ENCODE results near the gene TCTN2. TPM values are rescaled to one million over a fixed set of nuclear protein-coding genes. Genes with fewer than 3 reads are reported as not detected.

Gene TCTN2
- total and polyA plus RNA-seq, 2 of the 8 experiments (the other 6 are each of a cell fraction or from before 2014, with no cell fraction given), result 7.5 to 8.4 TPM

DNA sequence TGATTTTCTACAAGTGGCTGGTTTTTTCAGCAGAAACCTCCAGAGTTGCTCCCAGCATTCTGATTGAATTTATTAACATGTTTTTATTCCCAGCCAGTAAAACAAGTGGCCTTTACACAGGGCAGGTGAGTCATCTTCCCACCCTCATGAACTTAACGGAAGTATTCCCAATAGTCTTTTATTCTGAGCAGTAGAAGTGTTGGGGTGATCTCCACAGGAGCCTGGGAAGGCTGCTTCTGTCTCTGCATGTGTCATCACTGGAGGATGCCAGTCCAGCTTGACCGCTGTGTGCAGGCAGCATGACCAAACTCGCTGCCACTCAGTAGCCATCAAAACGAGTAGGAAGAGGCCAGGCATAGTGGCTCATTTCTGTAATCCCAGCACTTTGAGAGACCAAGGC lies 77.7 kb downstream of the TCTN2 start (continued):
- TF ChIP-seq, protein P1, sequence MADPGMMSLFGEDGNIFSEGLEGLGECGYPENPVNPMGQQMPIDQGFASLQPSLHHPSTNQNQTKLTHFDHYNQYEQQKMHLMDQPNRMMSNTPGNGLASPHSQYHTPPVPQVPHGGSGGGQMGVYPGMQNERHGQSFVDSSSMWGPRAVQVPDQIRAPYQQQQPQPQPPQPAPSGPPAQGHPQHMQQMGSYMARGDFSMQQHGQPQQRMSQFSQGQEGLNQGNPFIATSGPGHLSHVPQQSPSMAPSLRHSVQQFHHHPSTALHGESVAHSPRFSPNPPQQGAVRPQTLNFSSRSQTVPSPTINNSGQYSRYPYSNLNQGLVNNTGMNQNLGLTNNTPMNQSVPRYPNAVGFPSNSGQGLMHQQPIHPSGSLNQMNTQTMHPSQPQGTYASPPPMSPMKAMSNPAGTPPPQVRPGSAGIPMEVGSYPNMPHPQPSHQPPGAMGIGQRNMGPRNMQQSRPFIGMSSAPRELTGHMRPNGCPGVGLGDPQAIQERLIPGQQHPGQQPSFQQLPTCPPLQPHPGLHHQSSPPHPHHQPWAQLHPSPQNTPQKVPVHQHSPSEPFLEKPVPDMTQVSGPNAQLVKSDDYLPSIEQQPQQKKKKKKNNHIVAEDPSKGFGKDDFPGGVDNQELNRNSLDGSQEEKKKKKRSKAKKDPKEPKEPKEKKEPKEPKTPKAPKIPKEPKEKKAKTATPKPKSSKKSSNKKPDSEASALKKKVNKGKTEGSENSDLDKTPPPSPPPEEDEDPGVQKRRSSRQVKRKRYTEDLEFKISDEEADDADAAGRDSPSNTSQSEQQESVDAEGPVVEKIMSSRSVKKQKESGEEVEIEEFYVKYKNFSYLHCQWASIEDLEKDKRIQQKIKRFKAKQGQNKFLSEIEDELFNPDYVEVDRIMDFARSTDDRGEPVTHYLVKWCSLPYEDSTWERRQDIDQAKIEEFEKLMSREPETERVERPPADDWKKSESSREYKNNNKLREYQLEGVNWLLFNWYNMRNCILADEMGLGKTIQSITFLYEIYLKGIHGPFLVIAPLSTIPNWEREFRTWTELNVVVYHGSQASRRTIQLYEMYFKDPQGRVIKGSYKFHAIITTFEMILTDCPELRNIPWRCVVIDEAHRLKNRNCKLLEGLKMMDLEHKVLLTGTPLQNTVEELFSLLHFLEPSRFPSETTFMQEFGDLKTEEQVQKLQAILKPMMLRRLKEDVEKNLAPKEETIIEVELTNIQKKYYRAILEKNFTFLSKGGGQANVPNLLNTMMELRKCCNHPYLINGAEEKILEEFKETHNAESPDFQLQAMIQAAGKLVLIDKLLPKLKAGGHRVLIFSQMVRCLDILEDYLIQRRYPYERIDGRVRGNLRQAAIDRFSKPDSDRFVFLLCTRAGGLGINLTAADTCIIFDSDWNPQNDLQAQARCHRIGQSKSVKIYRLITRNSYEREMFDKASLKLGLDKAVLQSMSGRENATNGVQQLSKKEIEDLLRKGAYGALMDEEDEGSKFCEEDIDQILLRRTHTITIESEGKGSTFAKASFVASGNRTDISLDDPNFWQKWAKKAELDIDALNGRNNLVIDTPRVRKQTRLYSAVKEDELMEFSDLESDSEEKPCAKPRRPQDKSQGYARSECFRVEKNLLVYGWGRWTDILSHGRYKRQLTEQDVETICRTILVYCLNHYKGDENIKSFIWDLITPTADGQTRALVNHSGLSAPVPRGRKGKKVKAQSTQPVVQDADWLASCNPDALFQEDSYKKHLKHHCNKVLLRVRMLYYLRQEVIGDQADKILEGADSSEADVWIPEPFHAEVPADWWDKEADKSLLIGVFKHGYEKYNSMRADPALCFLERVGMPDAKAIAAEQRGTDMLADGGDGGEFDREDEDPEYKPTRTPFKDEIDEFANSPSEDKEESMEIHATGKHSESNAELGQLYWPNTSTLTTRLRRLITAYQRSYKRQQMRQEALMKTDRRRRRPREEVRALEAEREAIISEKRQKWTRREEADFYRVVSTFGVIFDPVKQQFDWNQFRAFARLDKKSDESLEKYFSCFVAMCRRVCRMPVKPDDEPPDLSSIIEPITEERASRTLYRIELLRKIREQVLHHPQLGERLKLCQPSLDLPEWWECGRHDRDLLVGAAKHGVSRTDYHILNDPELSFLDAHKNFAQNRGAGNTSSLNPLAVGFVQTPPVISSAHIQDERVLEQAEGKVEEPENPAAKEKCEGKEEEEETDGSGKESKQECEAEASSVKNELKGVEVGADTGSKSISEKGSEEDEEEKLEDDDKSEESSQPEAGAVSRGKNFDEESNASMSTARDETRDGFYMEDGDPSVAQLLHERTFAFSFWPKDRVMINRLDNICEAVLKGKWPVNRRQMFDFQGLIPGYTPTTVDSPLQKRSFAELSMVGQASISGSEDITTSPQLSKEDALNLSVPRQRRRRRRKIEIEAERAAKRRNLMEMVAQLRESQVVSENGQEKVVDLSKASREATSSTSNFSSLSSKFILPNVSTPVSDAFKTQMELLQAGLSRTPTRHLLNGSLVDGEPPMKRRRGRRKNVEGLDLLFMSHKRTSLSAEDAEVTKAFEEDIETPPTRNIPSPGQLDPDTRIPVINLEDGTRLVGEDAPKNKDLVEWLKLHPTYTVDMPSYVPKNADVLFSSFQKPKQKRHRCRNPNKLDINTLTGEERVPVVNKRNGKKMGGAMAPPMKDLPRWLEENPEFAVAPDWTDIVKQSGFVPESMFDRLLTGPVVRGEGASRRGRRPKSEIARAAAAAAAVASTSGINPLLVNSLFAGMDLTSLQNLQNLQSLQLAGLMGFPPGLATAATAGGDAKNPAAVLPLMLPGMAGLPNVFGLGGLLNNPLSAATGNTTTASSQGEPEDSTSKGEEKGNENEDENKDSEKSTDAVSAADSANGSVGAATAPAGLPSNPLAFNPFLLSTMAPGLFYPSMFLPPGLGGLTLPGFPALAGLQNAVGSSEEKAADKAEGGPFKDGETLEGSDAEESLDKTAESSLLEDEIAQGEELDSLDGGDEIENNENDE (IDR thresholded peaks at IDR 0.05; ENCODE audit: insufficient replicate concordance, low read length), result no peak
- TF ChIP-seq, protein P2, sequence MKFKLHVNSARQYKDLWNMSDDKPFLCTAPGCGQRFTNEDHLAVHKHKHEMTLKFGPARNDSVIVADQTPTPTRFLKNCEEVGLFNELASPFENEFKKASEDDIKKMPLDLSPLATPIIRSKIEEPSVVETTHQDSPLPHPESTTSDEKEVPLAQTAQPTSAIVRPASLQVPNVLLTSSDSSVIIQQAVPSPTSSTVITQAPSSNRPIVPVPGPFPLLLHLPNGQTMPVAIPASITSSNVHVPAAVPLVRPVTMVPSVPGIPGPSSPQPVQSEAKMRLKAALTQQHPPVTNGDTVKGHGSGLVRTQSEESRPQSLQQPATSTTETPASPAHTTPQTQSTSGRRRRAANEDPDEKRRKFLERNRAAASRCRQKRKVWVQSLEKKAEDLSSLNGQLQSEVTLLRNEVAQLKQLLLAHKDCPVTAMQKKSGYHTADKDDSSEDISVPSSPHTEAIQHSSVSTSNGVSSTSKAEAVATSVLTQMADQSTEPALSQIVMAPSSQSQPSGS (IDR thresholded peaks at IDR 0.05; ENCODE audit: low read length), result no peak
- TF ChIP-seq EP300 (IDR thresholded peaks at IDR 0.05; ENCODE audit: borderline replicate concordance in 1 of 2, low read depth in 2 of 2, low read length in 2 of 2) (no peak), SP2 (IDR thresholded peaks at IDR 0.05; ENCODE audit: low read length) (no peak), KDM1A (IDR thresholded peaks at IDR 0.05; ENCODE audit: borderline replicate concordance, low read length) (no peak), BCL11A (IDR thresholded peaks at IDR 0.05; ENCODE audit: low read depth in 2 of 2, low read length in 2 of 2) (no peak), EZH2 (IDR thresholded peaks at IDR 0.05; ENCODE audit: low read depth, low read length, severe bottlenecking) (no peak)
- TF ChIP-seq, protein P3, sequence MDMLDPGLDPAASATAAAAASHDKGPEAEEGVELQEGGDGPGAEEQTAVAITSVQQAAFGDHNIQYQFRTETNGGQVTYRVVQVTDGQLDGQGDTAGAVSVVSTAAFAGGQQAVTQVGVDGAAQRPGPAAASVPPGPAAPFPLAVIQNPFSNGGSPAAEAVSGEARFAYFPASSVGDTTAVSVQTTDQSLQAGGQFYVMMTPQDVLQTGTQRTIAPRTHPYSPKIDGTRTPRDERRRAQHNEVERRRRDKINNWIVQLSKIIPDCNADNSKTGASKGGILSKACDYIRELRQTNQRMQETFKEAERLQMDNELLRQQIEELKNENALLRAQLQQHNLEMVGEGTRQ (IDR thresholded peaks at IDR 0.05; ENCODE audit: low read length), result no peak

Data from H1 (cell line).